Nucleus accumbens (tissue), 56 donors: ENCODE results near the gene TASOR2.

Experiments
- DNase-seq, 56 donors: peaks; one replicate each; lab custom pipeline; 2025; lab: John Stamatoyannopoulos, UW

Gene TASOR2

GRCh38 chr10:5684318-5684970, at the start of gene TASOR2:
Gene TASOR2, plus strand, starts transcription at chr10:5684838. Its CDS starts 35,805 bp downstream, at chr10:5720643.
- DNase-seq: peak in 55 of 56 donors; percentile 85 to 99 (median 96)

GRCh38 chr10:5634918-5635317, 49.7 kb upstream of the TASOR2 start:
- no peak for DNase-seq

- no peak for DNase-seq
Observed at GRCh38 chr10:5638494-5638893, 46.1 kb upstream of the TASOR2 start.

- no peak for DNase-seq
Observed at GRCh38 chr10:5639066-5639465, 45.6 kb upstream of the TASOR2 start.

- DNase-seq: no peak
Observed at GRCh38 chr10:5640036-5640435, 44.6 kb upstream of the TASOR2 start.

- DNase-seq: no peak
Observed at GRCh38 chr10:5640501-5640900, 44.1 kb upstream of the TASOR2 start.

GRCh38 chr10:5641501-5641900, 43.1 kb upstream of the TASOR2 start:
- no peak for DNase-seq

- no peak for DNase-seq
Observed at GRCh38 chr10:5643346-5644067, 41.1 kb upstream of the TASOR2 start.

GRCh38 chr10:5644930-5645329, 39.7 kb upstream of the TASOR2 start:
- DNase-seq: no peak

GRCh38 chr10:5645375-5645774, 39.3 kb upstream of the TASOR2 start:
- no peak for DNase-seq

- DNase-seq: no peak
Observed at GRCh38 chr10:5645944-5646617, 38.6 kb upstream of the TASOR2 start.

- no peak for DNase-seq
Observed at GRCh38 chr10:5647507-5648240, 37.0 kb upstream of the TASOR2 start.

GRCh38 chr10:5648494-5649457, 35.9 kb upstream of the TASOR2 start:
- peak in 1 of 56 donors; percentile 39 for DNase-seq

GRCh38 chr10:5649746-5650145, 34.9 kb upstream of the TASOR2 start:
- no peak for DNase-seq

- no peak for DNase-seq
Observed at GRCh38 chr10:5650664-5651387, 33.8 kb upstream of the TASOR2 start.

- no peak for DNase-seq
Observed at GRCh38 chr10:5651388-5651764, 33.3 kb upstream of the TASOR2 start.

GRCh38 chr10:5652746-5653145, 31.9 kb upstream of the TASOR2 start:
- no peak for DNase-seq

GRCh38 chr10:5654218-5654755, 30.4 kb upstream of the TASOR2 start:
- no peak for DNase-seq

- no peak for DNase-seq
Observed at GRCh38 chr10:5655121-5655520, 29.5 kb upstream of the TASOR2 start.
